ENCODE results near the gene CIPC.

The CIPC gene

GRCh38 chr14:77128414-77128891, 30.4 kb downstream of the CIPC start:
- Histone ChIP-seq H3K27ac (ENCODE audit: low read depth, low read length) (no peak overlapping the region), H3K27me3 (ENCODE audit: control insufficient read depth, insufficient read depth, low read length) (peaks cover 13% of the 10 kb centered on the region), H3K9ac (ENCODE audit: low read depth, low read length) (no peak overlapping the region), H3K4me3 (ENCODE audit: low read depth, low read length) (no peak overlapping the region), H3K9me3 (ENCODE audit: control insufficient read depth, insufficient read depth, low read length) (no peaks in the 10 kb centered on the region), H3K36me3 (ENCODE audit: control insufficient read depth, insufficient read depth, low read length) (peaks cover 5% of the 10 kb centered on the region; the same call in 1 of the 2 replicates), H3K4me1 (ENCODE audit: control insufficient read depth, insufficient read depth, low read length) (peaks cover 16% of the 10 kb centered on the region)

- Histone ChIP-seq H3K4me3 (ENCODE audit: low read depth, low read length) (no peak overlapping the region), H3K27ac (ENCODE audit: low read depth, low read length) (no peak overlapping the region), H3K27me3 (ENCODE audit: control insufficient read depth, insufficient read depth, low read length) (peaks cover 9% of the 10 kb centered on the region), H3K9ac (ENCODE audit: low read depth, low read length) (no peak overlapping the region), H3K9me3 (ENCODE audit: control insufficient read depth, insufficient read depth, low read length) (no peaks in the 10 kb centered on the region), H3K4me1 (ENCODE audit: control insufficient read depth, insufficient read depth, low read length) (peaks cover 3% of the 10 kb centered on the region; the same call in 1 of the 2 replicates), H3K36me3 (ENCODE audit: control insufficient read depth, insufficient read depth, low read length) (peaks cover 6% of the 10 kb centered on the region; the same call in 1 of the 2 replicates)
Measured at GRCh38 chr14:77130386-77130785, 32.3 kb downstream of the CIPC start.

- Histone ChIP-seq H3K27me3 (ENCODE audit: control insufficient read depth, insufficient read depth, low read length) (peaks cover 2% of the 10 kb centered on the region; the same call in 1 of the 2 replicates), H3K27ac (ENCODE audit: low read depth, low read length) (no peak overlapping the region)
Measured at GRCh38 chr14:77131206-77131605, 33.1 kb downstream of the CIPC start.

GRCh38 chr14:77131871-77132486, 33.9 kb downstream of the CIPC start:
- Histone ChIP-seq H3K4me3 (ENCODE audit: low read depth, low read length) (no peak overlapping the region), H3K4me1 (ENCODE audit: control insufficient read depth, insufficient read depth, low read length) (no peaks in the 10 kb centered on the region; the same call in 1 of the 2 replicates), H3K9ac (ENCODE audit: low read depth, low read length) (no peak overlapping the region), H3K9me3 (ENCODE audit: control insufficient read depth, insufficient read depth, low read length) (no peaks in the 10 kb centered on the region), H3K27ac (ENCODE audit: low read depth, low read length) (no peak overlapping the region), H3K36me3 (ENCODE audit: control insufficient read depth, insufficient read depth, low read length) (peaks cover 19% of the 10 kb centered on the region; the same call in 1 of the 2 replicates), H3K27me3 (ENCODE audit: control insufficient read depth, insufficient read depth, low read length) (no peaks in the 10 kb centered on the region)

More at GRCh38 chr14:77131206-77131605, 33.1 kb downstream of the CIPC start:
- H3K9me3 ChIP-seq (ENCODE audit: control insufficient read depth, insufficient read depth, low read length): no peaks in the 10 kb centered on the region
- H3K36me3 ChIP-seq (ENCODE audit: control insufficient read depth, insufficient read depth, low read length): peaks cover 12% of the 10 kb centered on the region; the same call in 1 of the 2 replicates
- no peaks in the 10 kb centered on the region; the same call in 1 of the 2 replicates for H3K4me1 ChIP-seq (ENCODE audit: control insufficient read depth, insufficient read depth, low read length)
- no peak overlapping the region for H3K4me3 ChIP-seq (ENCODE audit: low read depth, low read length)
- H3K9ac ChIP-seq (ENCODE audit: low read depth, low read length): no peak overlapping the region

- no peaks in the 10 kb centered on the region; the same call in 1 of the 2 replicates for H3K4me1 ChIP-seq (ENCODE audit: control insufficient read depth, insufficient read depth, low read length)
- no peak overlapping the region for H3K27ac ChIP-seq (ENCODE audit: low read depth, low read length)
- no peaks in the 10 kb centered on the region for H3K9me3 ChIP-seq (ENCODE audit: control insufficient read depth, insufficient read depth, low read length)
- no peak overlapping the region for H3K9ac ChIP-seq (ENCODE audit: low read depth, low read length)
- H3K36me3 ChIP-seq (ENCODE audit: control insufficient read depth, insufficient read depth, low read length): peaks cover 34% of the 10 kb centered on the region
- no peak overlapping the region for H3K4me3 ChIP-seq (ENCODE audit: low read depth, low read length)
- H3K27me3 ChIP-seq (ENCODE audit: control insufficient read depth, insufficient read depth, low read length): no peaks in the 10 kb centered on the region
Measured at GRCh38 chr14:77133720-77134338, 35.8 kb downstream of the CIPC start.

GRCh38 chr14:77139022-77139421, 41.0 kb downstream of the CIPC start:
- Histone ChIP-seq H3K4me3 (ENCODE audit: low read depth, low read length) (no peak overlapping the region; the same call in 1 of the 2 replicates), H3K4me1 (ENCODE audit: control insufficient read depth, insufficient read depth, low read length) (peaks cover 30% of the 10 kb centered on the region), H3K36me3 (ENCODE audit: control insufficient read depth, insufficient read depth, low read length) (peaks cover 32% of the 10 kb centered on the region), H3K9ac (ENCODE audit: low read depth, low read length) (no peak overlapping the region), H3K27ac (ENCODE audit: low read depth, low read length) (no peak overlapping the region), H3K27me3 (ENCODE audit: control insufficient read depth, insufficient read depth, low read length) (peaks cover 18% of the 10 kb centered on the region), H3K9me3 (ENCODE audit: control insufficient read depth, insufficient read depth, low read length) (no peaks in the 10 kb centered on the region)

GRCh38 chr14:77139540-77140358, 41.7 kb downstream of the CIPC start:
- Histone ChIP-seq H3K9me3 (ENCODE audit: control insufficient read depth, insufficient read depth, low read length) (no peaks in the 10 kb centered on the region), H3K36me3 (ENCODE audit: control insufficient read depth, insufficient read depth, low read length) (peaks cover 32% of the 10 kb centered on the region), H3K27me3 (ENCODE audit: control insufficient read depth, insufficient read depth, low read length) (peaks cover 18% of the 10 kb centered on the region), H3K27ac (ENCODE audit: low read depth, low read length) (no peak overlapping the region), H3K4me3 (ENCODE audit: low read depth, low read length) (peak overlapping the region; percentile 72), H3K4me1 (ENCODE audit: control insufficient read depth, insufficient read depth, low read length) (peaks cover 37% of the 10 kb centered on the region), H3K9ac (ENCODE audit: low read depth, low read length) (no peak overlapping the region)

GRCh38 chr14:77140359-77141213, 42.5 kb downstream of the CIPC start:
- H3K9ac ChIP-seq (ENCODE audit: low read depth, low read length): 0 out of 2 replicates have a peak overlapping the region, but pooled peaks have one; percentile 24
- peak overlapping the region; percentile 72 for H3K4me3 ChIP-seq (ENCODE audit: low read depth, low read length)

GRCh38 chr14:77141214-77142004, 43.4 kb downstream of the CIPC start, which contains the start of gene ZDHHC22:
ZDHHC22 (minus strand) TSS chr14:77141791; CDS start chr14:77139738, 2,053 bp downstream.
- Histone ChIP-seq H3K9ac (ENCODE audit: low read depth, low read length) (peak within 1 kb of the TSS; percentile 39; the same call in 1 of the 2 replicates), H3K36me3 (ENCODE audit: control insufficient read depth, insufficient read depth, low read length) (peaks cover 24% of the 10 kb centered on the region), H3K4me1 (ENCODE audit: control insufficient read depth, insufficient read depth, low read length) (peaks cover 53% of the 10 kb centered on the region), H3K4me3 (ENCODE audit: low read depth, low read length) (peak within 1 kb of the TSS; percentile 72), H3K27me3 (ENCODE audit: control insufficient read depth, insufficient read depth, low read length) (peaks cover 18% of the 10 kb centered on the region), H3K27ac (ENCODE audit: low read depth, low read length) (peak within 1 kb of the TSS; percentile 15), H3K9me3 (ENCODE audit: control insufficient read depth, insufficient read depth, low read length) (no peaks in the 10 kb centered on the region)

More at GRCh38 chr14:77140359-77141213, 42.5 kb downstream of the CIPC start:
- H3K27me3 ChIP-seq (ENCODE audit: control insufficient read depth, insufficient read depth, low read length): peaks cover 18% of the 10 kb centered on the region
- peaks cover 32% of the 10 kb centered on the region for H3K36me3 ChIP-seq (ENCODE audit: control insufficient read depth, insufficient read depth, low read length)
- H3K27ac ChIP-seq (ENCODE audit: low read depth, low read length): no peak overlapping the region
- H3K4me1 ChIP-seq (ENCODE audit: control insufficient read depth, insufficient read depth, low read length): peaks cover 45% of the 10 kb centered on the region
- no peaks in the 10 kb centered on the region for H3K9me3 ChIP-seq (ENCODE audit: control insufficient read depth, insufficient read depth, low read length)
